ENCODE results near the gene TNFRSF12A.
"Not testable (repeated sequence)": the region's sequence is repeated elsewhere in the genome, so short reads cannot be mapped to it uniquely, and the experiment has no call there.

TNFRSF12A gene

DNA sequence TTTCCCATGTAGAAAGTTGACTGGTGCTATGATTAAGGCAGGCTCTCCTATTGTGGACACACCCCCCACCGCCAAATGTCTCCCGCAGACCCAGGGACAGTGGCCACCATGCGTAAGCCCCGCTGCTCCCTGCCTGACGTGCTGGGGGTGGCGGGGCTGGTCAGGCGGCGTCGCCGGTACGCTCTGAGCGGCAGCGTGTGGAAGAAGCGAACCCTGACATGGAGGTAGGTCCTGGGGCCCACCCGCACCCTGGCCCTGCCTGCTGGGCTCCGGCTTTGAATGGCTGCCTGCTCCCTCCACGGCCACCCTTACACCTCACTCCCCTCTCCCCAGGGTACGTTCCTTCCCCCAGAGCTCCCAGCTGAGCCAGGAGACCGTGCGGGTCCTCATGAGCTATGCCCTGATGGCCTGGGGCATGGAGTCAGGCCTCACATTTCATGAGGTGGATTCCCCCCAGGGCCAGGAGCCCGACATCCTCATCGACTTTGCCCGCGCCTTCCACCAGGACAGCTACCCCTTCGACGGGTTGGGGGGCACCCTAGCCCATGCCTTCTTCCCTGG is 29.8 kb downstream of the TNFRSF12A start:
- DNase-seq (ENCODE audit: low read depth, low spot score), result no peak

- no peak for DNase-seq (ENCODE audit: low read depth, low spot score)
Measured at GRCh38 chr16:3050487-3050886, 30.3 kb downstream of the TNFRSF12A start.

DNA sequence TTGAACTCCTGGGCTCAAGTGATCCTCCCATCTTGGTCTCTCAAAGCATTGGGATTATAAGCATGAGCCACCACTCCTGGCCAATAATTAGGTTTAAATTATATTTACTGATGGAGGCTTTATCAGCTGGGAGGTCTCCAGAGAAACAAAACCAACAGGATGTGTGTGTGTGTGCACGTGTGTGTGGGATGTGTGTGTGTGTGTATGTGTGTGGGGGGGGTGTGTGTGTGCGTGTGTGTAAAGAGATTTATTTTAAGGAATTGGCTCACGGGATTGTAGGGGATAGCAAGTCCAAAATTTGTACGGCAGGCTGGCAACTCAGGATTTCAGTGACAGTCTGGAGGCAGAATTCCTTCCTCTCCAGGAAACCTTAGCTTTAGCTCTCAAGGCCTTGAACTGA is 30.8 kb downstream of the TNFRSF12A start:
- DNase-seq (ENCODE audit: low read depth, low spot score), result no peak

DNA sequence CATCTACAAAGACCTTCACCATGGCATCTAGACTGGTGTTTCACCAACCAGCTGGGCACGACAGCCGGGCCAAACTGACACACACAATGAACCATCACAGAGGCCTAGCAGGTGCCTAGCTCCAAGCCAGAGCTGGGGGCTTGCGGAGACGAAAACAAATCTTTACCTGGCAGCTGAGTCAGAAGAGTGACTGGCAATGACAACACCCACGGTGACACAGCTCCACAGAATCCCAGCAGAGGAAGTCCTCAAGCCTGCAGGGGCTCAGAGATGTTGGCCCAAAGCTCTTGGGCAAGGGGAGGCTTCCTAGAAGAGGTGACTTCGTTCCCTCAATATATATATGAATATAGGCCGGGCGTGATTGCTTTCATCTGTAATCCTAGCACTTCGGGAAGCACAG is 31.3 kb downstream of the TNFRSF12A start:
- DNase-seq (ENCODE audit: low read depth, low spot score), result no peak

- DNase-seq (ENCODE audit: low read depth, low spot score), result not testable (repeated sequence)
Measured at GRCh38 chr16:3052571-3053329, 32.6 kb downstream of the TNFRSF12A start.

DNA sequence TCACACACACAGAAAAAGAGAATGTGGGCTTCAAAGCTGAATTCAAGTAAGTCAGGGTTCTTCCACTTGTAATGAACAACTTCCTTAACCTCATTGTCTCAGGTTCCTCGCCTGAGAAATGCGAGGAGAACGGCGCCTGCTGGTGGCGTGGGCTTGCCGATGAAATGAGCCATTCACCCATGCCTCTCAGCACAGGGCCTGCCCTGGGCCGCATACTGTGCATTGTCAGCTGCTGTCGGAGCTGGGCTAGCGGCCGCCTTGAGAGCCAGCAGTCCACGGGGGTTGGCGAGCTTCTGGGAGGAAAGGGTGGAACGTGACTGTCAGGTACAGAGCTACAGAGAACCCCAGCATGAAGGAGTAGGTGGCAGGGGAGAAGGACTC is 33.2 kb downstream of the TNFRSF12A start:
- DNase-seq (ENCODE audit: low read depth, low spot score), result not testable (repeated sequence)

DNA sequence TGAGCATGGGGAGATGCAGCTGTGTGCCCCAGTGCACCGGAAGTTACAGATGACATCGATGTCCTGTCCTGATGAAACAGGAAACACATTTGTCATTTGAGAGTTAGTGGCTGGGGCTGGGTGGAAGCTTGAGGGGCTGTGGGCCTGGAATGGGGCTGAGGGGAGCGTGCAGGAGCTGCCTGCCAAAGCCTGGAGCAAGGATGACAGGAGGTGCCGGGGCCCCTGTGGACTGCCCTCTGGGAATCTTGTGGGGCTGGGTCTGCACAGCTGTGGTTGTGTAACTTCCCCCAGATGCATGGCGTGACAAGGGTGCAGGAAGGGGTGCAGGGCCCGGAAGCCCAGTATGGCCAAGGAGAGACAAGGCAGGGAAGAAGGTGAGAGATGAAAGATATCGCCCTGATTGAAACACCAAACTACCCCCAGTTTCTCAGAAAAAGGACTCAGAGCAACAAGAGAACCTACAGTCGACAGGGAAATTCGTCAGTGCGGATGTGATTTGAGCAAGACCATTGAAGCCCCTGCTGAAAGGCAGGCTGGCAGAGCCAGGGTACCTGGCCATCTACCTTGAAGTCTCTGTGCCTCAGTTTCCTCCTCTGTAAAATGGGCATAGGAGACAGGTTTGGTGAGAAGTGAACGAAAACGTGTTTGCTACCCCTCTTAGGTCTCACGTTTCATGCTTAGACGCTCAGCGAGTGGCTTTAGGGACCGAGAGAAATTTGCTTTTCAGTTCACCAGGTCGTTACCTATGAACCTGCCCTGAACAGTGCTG is 35.0 kb downstream of the TNFRSF12A start:
- DNase-seq (ENCODE audit: low read depth, low spot score), result no peak

DNA sequence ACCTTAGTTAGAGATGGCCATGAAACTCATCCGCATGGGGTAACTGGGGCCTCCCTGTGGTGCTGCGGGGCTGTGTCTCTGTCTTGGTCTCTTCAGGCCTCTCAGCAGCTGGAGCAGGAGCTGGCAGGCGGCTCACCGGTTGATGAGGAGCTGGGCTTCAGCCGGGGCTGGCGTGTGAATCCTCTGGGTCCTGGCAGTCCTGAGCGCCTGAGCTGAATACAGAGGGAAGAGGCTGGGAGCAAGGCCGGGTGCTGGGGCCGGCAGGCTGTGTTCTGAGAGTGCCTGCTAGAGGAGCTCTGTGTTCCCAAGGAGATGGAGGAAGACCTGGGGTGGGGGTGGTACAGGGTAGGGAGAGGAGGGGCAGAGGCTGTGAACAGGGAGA is 35.6 kb downstream of the TNFRSF12A start:
- not testable (repeated sequence) for DNase-seq (ENCODE audit: low read depth, low spot score)

- DNase-seq (ENCODE audit: low read depth, low spot score), result no peak
Measured at GRCh38 chr16:3056336-3057180, 36.4 kb downstream of the TNFRSF12A start.

DNA sequence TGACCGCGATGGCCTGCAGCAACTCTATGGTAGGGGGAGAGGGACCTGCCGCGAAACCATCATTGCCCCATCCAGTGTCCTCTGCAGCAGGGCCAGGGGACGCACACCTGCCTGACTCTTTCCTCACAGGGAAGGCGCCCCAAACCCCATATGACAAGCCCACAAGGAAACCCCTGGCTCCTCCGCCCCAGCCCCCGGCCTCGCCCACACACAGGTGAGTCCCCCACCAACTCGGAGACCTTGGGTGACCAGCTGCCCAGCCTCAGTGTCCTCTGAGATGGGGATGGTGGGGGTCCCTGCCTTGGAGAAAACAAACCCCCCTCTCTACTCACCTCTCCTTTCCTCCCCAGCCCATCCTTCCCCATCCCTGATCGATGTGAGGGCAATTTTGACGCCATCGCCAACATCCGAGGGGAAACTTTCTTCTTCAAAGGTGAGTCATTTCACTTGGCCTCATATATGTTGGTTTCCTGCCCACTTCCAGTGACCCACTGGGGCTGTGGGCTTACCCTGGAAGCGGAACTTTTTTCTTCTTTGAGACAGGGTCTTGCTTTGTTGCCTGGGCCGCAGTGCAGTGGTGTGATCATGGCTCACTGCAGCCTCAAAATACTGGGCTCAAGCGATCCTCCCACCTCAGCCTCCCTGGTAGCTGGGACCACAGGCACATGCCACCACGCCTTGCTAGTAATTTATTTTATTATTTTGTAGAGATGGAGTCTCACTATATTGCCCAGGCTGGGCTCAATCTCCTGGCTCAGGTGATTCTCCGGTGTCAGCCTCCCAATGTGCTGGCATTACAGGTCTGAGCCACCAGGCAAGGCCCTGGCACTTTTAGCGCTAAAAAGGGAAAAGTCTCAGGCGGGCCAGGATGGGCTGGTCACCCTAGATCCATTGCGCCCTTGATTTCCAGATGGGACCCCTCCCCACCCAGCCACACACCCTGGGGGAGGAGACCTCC is 37.3 kb downstream of the TNFRSF12A start:
- DNase-seq (ENCODE audit: low read depth, low spot score), result no peak

DNA sequence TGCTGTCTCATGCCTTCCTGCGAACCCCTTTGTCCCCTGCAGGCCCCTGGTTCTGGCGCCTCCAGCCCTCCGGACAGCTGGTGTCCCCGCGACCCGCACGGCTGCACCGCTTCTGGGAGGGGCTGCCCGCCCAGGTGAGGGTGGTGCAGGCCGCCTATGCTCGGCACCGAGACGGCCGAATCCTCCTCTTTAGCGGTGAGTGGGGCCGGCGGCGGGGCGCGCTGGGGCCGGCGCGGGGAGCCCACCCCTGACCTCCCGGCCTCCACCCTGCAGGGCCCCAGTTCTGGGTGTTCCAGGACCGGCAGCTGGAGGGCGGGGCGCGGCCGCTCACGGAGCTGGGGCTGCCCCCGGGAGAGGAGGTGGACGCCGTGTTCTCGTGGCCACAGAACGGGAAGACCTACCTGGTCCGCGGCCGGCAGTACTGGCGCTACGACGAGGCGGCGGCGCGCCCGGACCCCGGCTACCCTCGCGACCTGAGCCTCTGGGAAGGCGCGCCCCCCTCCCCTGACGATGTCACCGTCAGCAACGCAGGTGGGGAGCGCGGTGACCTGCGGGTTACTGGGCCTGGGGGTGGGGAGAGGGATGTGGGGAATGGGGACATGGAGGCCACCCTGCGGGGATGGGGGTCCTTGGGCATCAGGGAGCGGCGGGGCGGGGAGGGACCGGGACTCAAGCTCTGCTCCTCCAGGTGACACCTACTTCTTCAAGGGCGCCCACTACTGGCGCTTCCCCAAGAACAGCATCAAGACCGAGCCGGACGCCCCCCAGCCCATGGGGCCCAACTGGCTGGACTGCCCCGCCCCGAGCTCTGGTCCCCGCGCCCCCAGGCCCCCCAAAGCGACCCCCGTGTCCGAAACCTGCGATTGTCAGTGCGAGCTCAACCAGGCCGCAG is 38.2 kb downstream of the TNFRSF12A start:
- DNase-seq (ENCODE audit: low read depth, low spot score), result no peak

DNA sequence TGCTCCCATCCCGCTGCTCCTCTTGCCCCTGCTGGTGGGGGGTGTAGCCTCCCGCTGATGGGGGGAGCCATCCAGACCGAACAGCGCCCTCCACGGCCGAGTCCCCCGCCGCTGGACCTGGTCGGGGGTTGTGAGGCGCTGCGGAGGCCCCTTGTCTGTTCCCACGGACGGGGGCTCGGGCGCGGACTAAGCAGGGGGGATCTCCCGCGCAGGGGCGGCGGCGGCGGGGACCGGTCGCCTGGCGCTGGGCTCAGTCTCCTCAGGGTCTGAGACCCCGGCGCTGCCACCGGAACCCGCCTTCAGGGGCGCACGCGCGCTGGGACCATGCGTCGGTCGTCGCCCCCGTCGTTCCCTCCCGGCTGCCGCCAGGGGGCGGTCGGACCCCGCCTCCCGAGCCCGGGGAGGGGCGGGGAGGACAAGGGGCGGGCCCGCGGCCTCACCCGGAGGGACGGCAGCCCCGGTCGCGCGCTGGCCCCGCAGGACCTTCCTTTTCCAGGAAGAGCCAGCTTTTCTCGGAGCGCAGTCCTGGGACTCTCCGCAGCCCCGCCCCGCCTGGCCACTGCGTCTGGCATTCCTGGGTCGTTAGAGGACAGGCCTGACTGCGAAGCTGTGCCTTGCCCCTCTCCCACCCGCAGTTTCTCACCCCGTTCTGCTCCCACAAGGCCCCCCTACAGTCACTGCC is 39.0 kb downstream of the TNFRSF12A start:
- peak; percentile 47 for DNase-seq (ENCODE audit: low read depth, low spot score)

DNA sequence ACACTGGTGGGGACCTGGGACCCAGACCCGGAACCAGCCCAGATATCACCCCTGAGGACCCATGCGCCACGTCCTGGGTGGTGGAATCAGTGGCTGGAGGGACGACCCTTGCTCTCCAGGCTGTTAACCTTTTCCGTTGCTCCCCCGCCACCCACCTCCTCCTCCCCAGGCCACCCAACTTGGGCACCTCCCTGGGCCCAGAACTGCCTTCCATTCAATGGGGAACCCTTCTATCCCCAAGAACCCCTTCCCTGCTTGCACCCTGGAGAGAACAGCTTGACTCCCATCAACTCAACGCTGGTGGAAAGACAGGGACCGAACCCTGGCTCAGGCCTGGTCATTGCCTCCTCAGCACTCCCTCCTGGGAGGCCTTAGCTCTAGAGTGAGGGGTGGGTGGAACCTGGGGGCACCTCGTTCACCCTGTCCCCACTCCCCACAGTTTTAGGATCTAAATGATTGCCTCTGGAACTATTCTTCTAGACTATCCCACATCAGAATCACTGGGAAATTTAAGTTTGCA is 39.6 kb downstream of the TNFRSF12A start:
- DNase-seq (ENCODE audit: low read depth, low spot score), result no peak

GRCh38 chr16:3060339-3061127 is 40.4 kb downstream of the TNFRSF12A start:
- no peak for DNase-seq (ENCODE audit: low read depth, low spot score)

- no peak for DNase-seq (ENCODE audit: low read depth, low spot score)
Measured at GRCh38 chr16:3062553-3062952, 42.4 kb downstream of the TNFRSF12A start.

DNA sequence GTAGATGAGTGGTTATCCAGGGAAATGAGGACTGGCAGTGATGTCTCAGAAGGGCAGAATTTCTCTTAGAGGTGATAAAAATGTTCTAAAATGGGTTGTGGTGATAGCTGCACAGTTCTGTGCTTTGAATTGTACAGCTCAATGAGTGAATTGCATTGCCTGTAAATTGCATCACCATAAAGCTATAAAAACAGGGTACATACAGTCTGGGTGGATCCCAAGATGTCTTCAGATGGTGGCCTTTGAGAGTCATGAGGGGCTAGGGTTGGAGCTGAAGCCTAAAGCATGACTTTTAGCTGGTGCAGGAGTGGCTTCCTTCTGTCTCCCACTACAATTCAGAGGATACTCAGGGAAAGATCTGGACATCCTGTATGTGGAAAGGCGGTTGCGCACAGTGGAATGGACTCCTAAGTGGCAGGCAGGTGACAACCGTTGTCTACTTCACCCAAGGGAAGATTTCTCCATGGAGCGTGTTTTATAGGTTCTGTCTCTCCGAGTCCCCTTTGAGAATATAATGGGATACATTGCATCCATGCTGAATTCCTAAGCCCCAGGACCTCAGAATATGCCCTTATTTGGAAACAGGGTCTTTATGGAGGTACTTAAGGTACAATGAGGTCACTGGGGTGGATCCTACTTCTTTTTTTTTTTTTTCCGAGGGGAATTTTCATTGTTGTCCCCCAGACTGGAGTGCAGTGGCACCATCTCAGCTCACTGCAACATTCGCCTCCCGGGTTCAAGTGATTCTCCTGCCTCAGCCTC is 43.6 kb downstream of the TNFRSF12A start:
- DNase-seq (ENCODE audit: low read depth, low spot score), result no peak

DNA sequence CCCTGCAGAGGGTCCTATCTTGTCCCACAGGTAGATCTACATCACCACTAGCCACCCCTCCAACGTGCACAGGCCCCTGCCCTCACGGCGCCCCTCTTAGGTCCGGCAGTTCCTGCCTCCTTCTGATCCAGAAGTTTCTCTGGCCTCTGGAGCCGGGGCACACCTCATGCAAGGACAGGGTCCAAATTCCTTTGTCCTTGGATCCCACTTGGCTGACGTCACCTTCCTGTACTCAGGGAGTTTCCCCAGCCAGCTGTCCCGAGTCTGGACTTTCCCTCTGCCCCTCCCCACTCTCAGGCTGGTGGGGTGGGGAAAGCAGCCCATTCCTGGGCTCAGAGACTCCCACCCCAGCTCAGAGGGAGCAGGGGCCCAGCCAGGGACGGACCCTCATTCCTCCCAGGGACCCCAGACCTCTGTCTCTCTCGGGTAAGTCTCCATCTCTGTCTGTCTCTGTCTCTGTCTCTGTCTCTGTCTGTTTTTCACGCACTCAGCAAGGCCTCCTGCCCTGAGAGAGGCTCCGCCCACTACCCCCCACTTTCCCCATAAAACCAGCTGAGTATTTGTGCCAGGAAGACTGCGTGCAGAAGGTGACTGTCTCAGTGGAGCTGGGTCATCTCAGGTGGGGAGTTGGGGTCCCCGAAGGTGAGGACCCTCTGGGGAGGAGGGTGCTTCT is 45.0 kb downstream of the TNFRSF12A start, which contains the start of gene IL32:
Gene IL32, plus strand, starts transcription at position 572 of the 673 bp plus-strand sequence. CDS start 172 bp downstream, outside the sequence.
- no peak for DNase-seq (ENCODE audit: low read depth, low spot score)
